ENCODE data around the gene ABLIM3.

GRCh38 chr5:149242339-149242738 lies 101.0 kb downstream of the ABLIM3 start:
- TF ChIP-seq, protein P1, sequence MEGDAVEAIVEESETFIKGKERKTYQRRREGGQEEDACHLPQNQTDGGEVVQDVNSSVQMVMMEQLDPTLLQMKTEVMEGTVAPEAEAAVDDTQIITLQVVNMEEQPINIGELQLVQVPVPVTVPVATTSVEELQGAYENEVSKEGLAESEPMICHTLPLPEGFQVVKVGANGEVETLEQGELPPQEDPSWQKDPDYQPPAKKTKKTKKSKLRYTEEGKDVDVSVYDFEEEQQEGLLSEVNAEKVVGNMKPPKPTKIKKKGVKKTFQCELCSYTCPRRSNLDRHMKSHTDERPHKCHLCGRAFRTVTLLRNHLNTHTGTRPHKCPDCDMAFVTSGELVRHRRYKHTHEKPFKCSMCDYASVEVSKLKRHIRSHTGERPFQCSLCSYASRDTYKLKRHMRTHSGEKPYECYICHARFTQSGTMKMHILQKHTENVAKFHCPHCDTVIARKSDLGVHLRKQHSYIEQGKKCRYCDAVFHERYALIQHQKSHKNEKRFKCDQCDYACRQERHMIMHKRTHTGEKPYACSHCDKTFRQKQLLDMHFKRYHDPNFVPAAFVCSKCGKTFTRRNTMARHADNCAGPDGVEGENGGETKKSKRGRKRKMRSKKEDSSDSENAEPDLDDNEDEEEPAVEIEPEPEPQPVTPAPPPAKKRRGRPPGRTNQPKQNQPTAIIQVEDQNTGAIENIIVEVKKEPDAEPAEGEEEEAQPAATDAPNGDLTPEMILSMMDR (conservative IDR thresholded peaks at IDR 0.05), result no peak
- no peak for TF ChIP-seq EZH2 (IDR thresholded peaks at IDR 0.05; ENCODE audit: low read depth)
